Osteoblast (primary cell): ENCODE measurements around the gene MYL12B. TPM values are rescaled to one million over a fixed set of nuclear protein-coding genes. Genes with fewer than 3 reads are reported as not detected.

Source experiments
- DNase-seq: peaks from one replicate; pipeline ENCODE4 v3.0.0; 2011; ENCODE audit warnings: low spot score, mixed read lengths; ENCODE audit not compliant: insufficient read length; ENCODE audit errors: missing footprints
- H2AFZ ChIP-seq: 2 replicates; pipeline ENCODE4 v1.6.0; 2011; ENCODE audit warnings: mild to moderate bottlenecking, low read length
- H3K27ac ChIP-seq: 2 replicates; pipeline ENCODE4 v1.5.1; 2011; ENCODE audit warnings: mild to moderate bottlenecking, low read depth, low read length, moderate library complexity
- H3K27me3 ChIP-seq: 2 replicates; pipeline ENCODE4 v1.6.0; 2012; ENCODE audit warnings: mild to moderate bottlenecking, control low read depth, inconsistent platforms, low read length, moderate library complexity; ENCODE audit not compliant: insufficient read depth
- H3K36me3 ChIP-seq: 2 replicates; pipeline ENCODE4 v1.5.1; 2011; ENCODE audit warnings: mild to moderate bottlenecking, low read length, control low read depth, moderate library complexity; ENCODE audit not compliant: insufficient read depth
- H3K4me1 ChIP-seq: 2 replicates; pipeline ENCODE4 v1.5.1; 2011; ENCODE audit warnings: mild to moderate bottlenecking, low read length, control low read depth, moderate library complexity; ENCODE audit not compliant: insufficient read depth
- H3K4me2 ChIP-seq: 2 replicates; pipeline ENCODE4 v1.6.0; 2011; ENCODE audit warnings: mild to moderate bottlenecking, low read length; ENCODE audit not compliant: insufficient read depth
- H3K4me3 ChIP-seq: fragments of 200-600 bp; sonication (generic); 3 replicates; pipeline ENCODE4 v1.5.1; 2012; ENCODE audit warnings: mild to moderate bottlenecking, low read length, inconsistent platforms; ENCODE audit not compliant: insufficient read depth
- H3K79me2 ChIP-seq: 2 replicates; pipeline ENCODE4 v1.6.0; 2012; ENCODE audit warnings: mild to moderate bottlenecking, low read length, control low read depth, inconsistent platforms; ENCODE audit not compliant: insufficient read depth
- H3K9me3 ChIP-seq: 2 replicates; pipeline ENCODE4 v1.5.1; 2011; ENCODE audit warnings: low read depth, low read length, control low read depth
- H4K20me1 ChIP-seq: 2 replicates; pipeline ENCODE4 v1.6.0; 2012; ENCODE audit warnings: mild to moderate bottlenecking, low read length, control low read depth; ENCODE audit not compliant: insufficient read depth
- total RNA-seq: library from RNA; depleted of rRNA; stranded (reverse); fragments of >200 nt; gene quantifications from 2 replicates; pipeline ENCODE4 v1.2.3, GENCODE V29; 2012
- TF ChIP-seq, protein P1 (sequence below): IDR thresholded peaks from 2 replicates; pipeline ENCODE4 v1.5.1; 2011; ENCODE audit warnings: mild to moderate bottlenecking, low read depth, low read length, moderate library complexity; ENCODE audit errors: extremely low read depth

Gene MYL12B
- total RNA-seq, 1 donor = 278 TPM

DNA sequence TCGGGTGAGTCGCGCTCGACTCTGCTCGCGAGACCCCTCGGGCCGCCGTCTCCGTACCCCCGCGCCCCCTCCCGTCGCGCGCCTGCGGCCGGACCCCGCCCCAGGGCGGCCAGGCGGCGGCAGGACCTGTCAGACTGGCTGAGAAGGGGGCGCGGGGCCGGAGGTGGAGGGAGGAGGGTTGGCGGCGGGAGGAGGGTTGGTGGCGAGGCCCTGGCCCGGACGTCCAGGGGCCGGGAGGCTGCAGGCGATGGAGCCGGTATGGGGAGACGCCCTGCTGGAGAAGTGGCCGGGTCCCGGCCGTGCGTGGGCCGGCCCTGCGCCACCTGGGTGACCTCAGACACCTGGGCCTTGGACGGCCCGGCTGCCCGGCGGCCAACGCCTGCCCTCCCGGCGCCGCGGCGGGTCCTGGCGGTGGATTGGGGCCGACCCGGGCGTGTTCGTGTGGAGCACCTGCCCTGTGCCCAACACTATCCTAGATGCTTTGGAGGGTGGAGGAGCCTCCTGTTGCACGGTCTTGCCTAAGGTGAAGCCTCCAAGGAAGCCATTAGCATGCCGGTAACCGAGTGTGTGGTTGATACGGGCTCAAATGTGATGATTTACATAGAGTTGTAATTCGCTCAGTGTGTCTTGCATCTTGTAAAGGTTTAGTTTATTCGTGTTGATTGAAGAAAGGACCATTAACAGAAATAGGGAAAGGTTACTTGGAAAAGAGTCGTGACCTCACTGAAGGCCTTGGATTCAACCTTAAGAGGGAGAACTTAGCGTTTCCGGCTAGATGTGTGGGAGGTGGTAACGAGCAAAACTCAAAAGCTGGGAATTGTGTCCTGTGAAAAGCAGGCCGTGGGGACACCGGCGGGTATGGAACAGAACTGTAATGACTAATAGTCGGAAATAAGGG, 550 bp downstream of the MYL12B start:
- no peak for DNase-seq
- peak overlapping the region; percentile 95 for H3K4me2 ChIP-seq
- H3K79me2 ChIP-seq = peaks cover 69% of the 10 kb centered on the region
- TF ChIP-seq, protein P1, sequence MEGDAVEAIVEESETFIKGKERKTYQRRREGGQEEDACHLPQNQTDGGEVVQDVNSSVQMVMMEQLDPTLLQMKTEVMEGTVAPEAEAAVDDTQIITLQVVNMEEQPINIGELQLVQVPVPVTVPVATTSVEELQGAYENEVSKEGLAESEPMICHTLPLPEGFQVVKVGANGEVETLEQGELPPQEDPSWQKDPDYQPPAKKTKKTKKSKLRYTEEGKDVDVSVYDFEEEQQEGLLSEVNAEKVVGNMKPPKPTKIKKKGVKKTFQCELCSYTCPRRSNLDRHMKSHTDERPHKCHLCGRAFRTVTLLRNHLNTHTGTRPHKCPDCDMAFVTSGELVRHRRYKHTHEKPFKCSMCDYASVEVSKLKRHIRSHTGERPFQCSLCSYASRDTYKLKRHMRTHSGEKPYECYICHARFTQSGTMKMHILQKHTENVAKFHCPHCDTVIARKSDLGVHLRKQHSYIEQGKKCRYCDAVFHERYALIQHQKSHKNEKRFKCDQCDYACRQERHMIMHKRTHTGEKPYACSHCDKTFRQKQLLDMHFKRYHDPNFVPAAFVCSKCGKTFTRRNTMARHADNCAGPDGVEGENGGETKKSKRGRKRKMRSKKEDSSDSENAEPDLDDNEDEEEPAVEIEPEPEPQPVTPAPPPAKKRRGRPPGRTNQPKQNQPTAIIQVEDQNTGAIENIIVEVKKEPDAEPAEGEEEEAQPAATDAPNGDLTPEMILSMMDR = no peak
- no peaks in the 10 kb centered on the region for H3K9me3 ChIP-seq
- peak overlapping the region; percentile 97 for H3K4me3 ChIP-seq
- no peaks in the 10 kb centered on the region for H3K27me3 ChIP-seq
- H4K20me1 ChIP-seq = peaks cover 49% of the 10 kb centered on the region
- H3K36me3 ChIP-seq = peaks cover 21% of the 10 kb centered on the region
- H3K4me1 ChIP-seq = peaks cover 47% of the 10 kb centered on the region
- H3K27ac ChIP-seq = peak overlapping the region; percentile 97
- H2AFZ ChIP-seq = peak overlapping the region; percentile 31

DNA sequence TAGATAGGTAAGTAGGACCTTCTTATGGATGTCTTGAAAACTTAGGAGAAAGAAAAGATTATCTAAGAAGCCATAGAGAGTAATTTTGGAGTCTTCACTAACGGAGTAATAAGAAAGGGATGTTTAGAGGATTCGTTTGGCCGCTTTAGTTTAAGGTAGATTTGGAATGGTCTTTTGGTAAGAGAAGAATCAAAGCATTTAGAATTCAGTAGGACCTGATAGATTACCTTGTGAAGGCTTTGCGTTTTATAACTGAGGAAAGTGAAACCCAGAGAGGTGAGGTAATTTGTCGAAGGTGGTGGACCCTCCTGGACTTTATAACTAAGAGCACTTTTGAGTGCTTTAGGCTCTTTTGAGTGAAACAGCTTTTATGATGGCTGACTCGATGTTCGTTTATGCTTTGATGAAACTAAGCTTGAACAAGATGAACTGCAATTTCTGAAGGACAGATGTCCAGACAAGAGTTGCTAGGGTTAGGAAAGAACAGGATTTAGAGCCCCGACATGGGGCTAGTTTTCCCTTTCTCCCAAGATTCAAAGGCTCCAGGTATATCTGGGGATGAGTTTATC, 1.3 kb downstream of the MYL12B start:
- H4K20me1 ChIP-seq = peaks cover 56% of the 10 kb centered on the region
- peak overlapping the region; percentile 97 for H3K27ac ChIP-seq
- TF ChIP-seq, protein P1 = no peak
- peak; percentile 52 for DNase-seq
- H3K27me3 ChIP-seq = no peaks in the 10 kb centered on the region
- peaks cover 50% of the 10 kb centered on the region for H3K4me1 ChIP-seq
- no peaks in the 10 kb centered on the region for H3K9me3 ChIP-seq
- peaks cover 13% of the 10 kb centered on the region for H3K36me3 ChIP-seq
- peaks cover 71% of the 10 kb centered on the region for H3K79me2 ChIP-seq
- H3K4me3 ChIP-seq = peak overlapping the region; percentile 97
- H3K4me2 ChIP-seq = peak overlapping the region; percentile 87
- H2AFZ ChIP-seq = no peak overlapping the region

GRCh38 chr18:3264362-3264761, 2.4 kb downstream of the MYL12B start:
- H4K20me1 ChIP-seq = peaks cover 67% of the 10 kb centered on the region
- no peak overlapping the region for H2AFZ ChIP-seq
- no peaks in the 10 kb centered on the region for H3K9me3 ChIP-seq
- peaks cover 61% of the 10 kb centered on the region for H3K4me1 ChIP-seq
- H3K79me2 ChIP-seq = peaks cover 83% of the 10 kb centered on the region
- no peak overlapping the region for H3K4me3 ChIP-seq
- peak overlapping the region; percentile 87 for H3K4me2 ChIP-seq
- TF ChIP-seq, protein P1 = no peak
- H3K27me3 ChIP-seq = no peaks in the 10 kb centered on the region
- DNase-seq = no peak
- peaks cover 2% of the 10 kb centered on the region for H3K36me3 ChIP-seq
- no peak overlapping the region for H3K27ac ChIP-seq

- no peak for DNase-seq
- Histone ChIP-seq H3K27ac (peak overlapping the region; percentile 6), H2AFZ (no peak overlapping the region), H3K4me3 (no peak overlapping the region), H3K79me2 (peaks cover 93% of the 10 kb centered on the region), H3K4me1 (peaks cover 65% of the 10 kb centered on the region), H3K9me3 (no peaks in the 10 kb centered on the region), H3K27me3 (no peaks in the 10 kb centered on the region), H4K20me1 (peaks cover 78% of the 10 kb centered on the region), H3K36me3 (no peaks in the 10 kb centered on the region), H3K4me2 (peak overlapping the region; percentile 0)
- TF ChIP-seq, protein P1 = no peak
Measured at GRCh38 chr18:3265564-3266033, 3.7 kb downstream of the MYL12B start.
